Upper lobe of left lung (tissue), 6 donors: ENCODE results near the gene KMT2C. TPM values are rescaled to one million over a fixed set of nuclear protein-coding genes. Genes with fewer than 3 reads are reported as not detected.
A peak's percentile ranks its signal among the peaks of the same experiment; 100 is the strongest.
"Not testable (repeated sequence)": the region's sequence is repeated elsewhere in the genome, so short reads cannot be mapped to it uniquely, and the experiment has no call there.

ENCODE experiments used
- ATAC-seq, 2 donors: fragments of 200-7000 bp; cut with Tn5 transposase; one replicate each; pipeline ENCODE4 v1.9.1; 2022; ENCODE audit warnings: mild to moderate bottlenecking in 2 of 2, moderate library complexity in 2 of 2; ENCODE audit not compliant: low FRiP score in 2 of 2
- DNase-seq, 2 donors: peaks; one replicate each; pipeline ENCODE4 v3.0.0-alpha.2; 2019 to 2020
- H3K27ac ChIP-seq, 4 donors: fragments of 200-600 bp; sonication (generic); one replicate each; pipeline ENCODE4 v1.5.1; 2016 to 2019
- H3K27me3 ChIP-seq, 4 donors: fragments of 200-600 bp; sonication (generic); one replicate each; pipeline ENCODE4 v1.5.1; 2017 to 2019
- H3K36me3 ChIP-seq, 4 donors: fragments of 200-600 bp; sonication (generic); one replicate each; pipeline ENCODE4 v1.5.1; 2016 to 2019
- H3K4me1 ChIP-seq, 4 donors: fragments of 200-600 bp; sonication (generic); one replicate each; pipeline ENCODE4 v1.5.1; 2018 to 2019
- H3K4me3 ChIP-seq, 4 donors: fragments of 200-600 bp; sonication (generic); one replicate each; pipeline ENCODE4 v1.5.1; 2017 to 2019; ENCODE audit warnings: mild to moderate bottlenecking in 2 of 4, moderate library complexity in 1 of 4
- H3K9me3 ChIP-seq, 4 donors: fragments of 200-600 bp; sonication (generic); one replicate each; pipeline ENCODE4 v1.5.1; 2018 to 2019
- EP300 ChIP-seq, 4 donors: sonication (generic); formaldehyde crosslinking; IDR thresholded peaks; one replicate each; pipeline ENCODE4 v1.5.1; 2017; ENCODE audit warnings: antibody characterized with exemption in 4 of 4, control low read depth in 2 of 4
- POLR2A ChIP-seq, 4 donors: fragments of 450-650 bp; IDR thresholded peaks; one replicate each; pipeline ENCODE4 v1.5.1; 2016 to 2017; ENCODE audit warnings: antibody characterized with exemption in 4 of 4, mild to moderate bottlenecking in 2 of 4
- POLR2AphosphoS5 ChIP-seq, 2 donors: sonication (generic); formaldehyde crosslinking; IDR thresholded peaks; one replicate each; pipeline ENCODE4 v1.5.1; 2017; ENCODE audit warnings: antibody characterized with exemption in 2 of 2
- WGBS, 2 donors: methylation state at CpG; one replicate each; pipeline ENCODE4 v1.1.5; 2017 to 2018; 5-methylcytosine and 5-hydroxymethylcytosine counted together
- total RNA-seq, 6 donors: library from RNA; depleted of rRNA in 4 of 6; stranded (reverse); fragments of >200 nt in 4 of 6; gene quantifications; one replicate each; pipeline versions ENCODE4 v1.1.0 to v1.2.1, GENCODE V29; 2016 to 2021
- TF ChIP-seq, protein P1 (sequence below), 6 experiments: fragments of 450-650 bp in 4 of 6; fragments of 200-600 bp in 2 of 6; sonication (generic) in 2 of 6; IDR thresholded peaks; one replicate each; pipeline ENCODE4 v1.5.1; 2016 to 2019; ENCODE audit warnings: antibody characterized with exemption in 6 of 6
- donor health status: DM: no; HTN: no; CAD: no; lungs with moderate emphysema.
- donor health status: DM: no; HTN: yes; CAD: no; lungs with severe emphysema.

Gene KMT2C
- total RNA-seq, 6 donors from 2014 or later: 60.5 to 108 (median 85.0) TPM

DNA sequence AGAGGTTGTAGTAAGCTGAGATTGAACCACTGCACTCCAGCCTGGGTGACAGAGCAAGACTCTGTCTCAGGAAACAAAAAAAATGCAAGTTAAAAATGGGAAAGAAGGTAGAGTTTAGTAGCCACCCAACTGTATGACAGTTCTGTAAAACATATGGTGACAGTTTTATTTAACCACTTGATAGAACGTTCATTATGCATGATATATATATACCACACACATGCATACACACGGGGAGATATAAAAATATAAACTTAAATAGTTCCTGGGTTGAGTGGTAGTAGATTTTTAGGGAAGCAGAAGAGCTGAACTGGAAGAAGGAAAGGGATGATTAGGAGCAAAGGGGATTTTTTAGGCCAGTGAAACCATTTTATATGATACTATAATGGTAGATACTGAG is 120.0 kb downstream of the KMT2C start:
- H3K27ac ChIP-seq: peak overlapping the region in 1 of 4 donors; percentile 34
- H3K36me3 ChIP-seq: peaks cover 0 to 3% (median 0%) of the 10 kb centered on the region in 4 donors
- no peaks in the 10 kb centered on the region for H3K27me3 ChIP-seq
- no peaks in the 10 kb centered on the region for H3K9me3 ChIP-seq
- DNase-seq: no peak
- 77 to 84% methylated on average over 2 of the region's 2 CpGs for WGBS, 2 donors
- no peak overlapping the region for H3K4me3 ChIP-seq
- H3K4me1 ChIP-seq: peaks cover 15 to 33% (median 25%) of the 10 kb centered on the region in 4 donors
- ATAC-seq: no peak
- no peak for TF ChIP-seq POLR2AphosphoS5 (IDR thresholded peaks at IDR 0.05)
- no peak for TF ChIP-seq POLR2A (IDR thresholded peaks at IDR 0.05)

DNA sequence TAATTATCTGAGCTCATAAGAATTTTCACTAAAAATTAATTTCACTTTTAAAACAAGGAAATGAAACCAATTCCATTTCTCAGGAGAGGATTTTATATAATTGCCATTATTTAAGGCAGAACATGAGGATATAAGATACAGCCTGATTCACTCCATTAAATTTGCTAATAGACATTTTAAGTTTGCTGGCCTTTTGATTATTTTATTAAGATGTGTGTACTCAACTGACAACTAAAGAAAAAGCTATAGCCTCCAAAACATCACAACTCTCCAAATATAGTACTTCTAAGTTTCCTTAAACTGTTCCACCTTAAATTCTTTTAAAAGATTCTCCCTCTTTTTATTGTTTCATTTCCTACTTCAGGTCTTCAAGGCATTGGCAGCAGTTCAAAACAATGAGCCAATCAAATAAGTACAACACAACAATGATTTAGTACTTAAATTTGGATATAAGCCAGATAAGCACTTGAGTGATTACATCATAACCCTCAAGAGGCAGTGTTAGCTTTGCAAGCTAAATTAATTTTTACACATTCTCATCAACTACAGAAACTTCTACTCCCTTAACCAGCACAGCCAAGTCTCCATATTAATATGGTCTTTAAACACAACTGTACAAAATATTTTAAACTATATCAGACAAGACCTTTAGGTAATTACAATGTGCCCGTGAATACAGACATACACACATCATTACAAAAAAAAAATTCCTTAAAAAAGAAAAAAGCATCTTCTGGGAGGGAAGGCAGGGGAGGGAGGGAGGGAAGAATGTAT is 121.8 kb downstream of the KMT2C start:
- Histone ChIP-seq H3K9me3 (no peaks in the 10 kb centered on the region), H3K4me1 (peaks cover 15 to 33% (median 25%) of the 10 kb centered on the region in 4 donors), H3K27ac (peak overlapping the region in 3 of 4 donors; percentile 17 to 53 (median 45)), H3K4me3 (no peak overlapping the region), H3K36me3 (peaks cover 0 to 18% (median 15%) of the 10 kb centered on the region in 4 donors), H3K27me3 (no peaks in the 10 kb centered on the region)
- WGBS, 2 donors: 29 to 41% methylated on average over 1 of the region's 1 CpG
- TF ChIP-seq POLR2AphosphoS5 (IDR thresholded peaks at IDR 0.05) (no peak), POLR2A (IDR thresholded peaks at IDR 0.05) (no peak), EP300 (IDR thresholded peaks at IDR 0.05) (no peak)
- TF ChIP-seq, protein P1, sequence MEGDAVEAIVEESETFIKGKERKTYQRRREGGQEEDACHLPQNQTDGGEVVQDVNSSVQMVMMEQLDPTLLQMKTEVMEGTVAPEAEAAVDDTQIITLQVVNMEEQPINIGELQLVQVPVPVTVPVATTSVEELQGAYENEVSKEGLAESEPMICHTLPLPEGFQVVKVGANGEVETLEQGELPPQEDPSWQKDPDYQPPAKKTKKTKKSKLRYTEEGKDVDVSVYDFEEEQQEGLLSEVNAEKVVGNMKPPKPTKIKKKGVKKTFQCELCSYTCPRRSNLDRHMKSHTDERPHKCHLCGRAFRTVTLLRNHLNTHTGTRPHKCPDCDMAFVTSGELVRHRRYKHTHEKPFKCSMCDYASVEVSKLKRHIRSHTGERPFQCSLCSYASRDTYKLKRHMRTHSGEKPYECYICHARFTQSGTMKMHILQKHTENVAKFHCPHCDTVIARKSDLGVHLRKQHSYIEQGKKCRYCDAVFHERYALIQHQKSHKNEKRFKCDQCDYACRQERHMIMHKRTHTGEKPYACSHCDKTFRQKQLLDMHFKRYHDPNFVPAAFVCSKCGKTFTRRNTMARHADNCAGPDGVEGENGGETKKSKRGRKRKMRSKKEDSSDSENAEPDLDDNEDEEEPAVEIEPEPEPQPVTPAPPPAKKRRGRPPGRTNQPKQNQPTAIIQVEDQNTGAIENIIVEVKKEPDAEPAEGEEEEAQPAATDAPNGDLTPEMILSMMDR (IDR thresholded peaks at IDR 0.05): no peak
- DNase-seq: no peak
- peak in 1 of 2 donors; percentile 74 for ATAC-seq

DNA sequence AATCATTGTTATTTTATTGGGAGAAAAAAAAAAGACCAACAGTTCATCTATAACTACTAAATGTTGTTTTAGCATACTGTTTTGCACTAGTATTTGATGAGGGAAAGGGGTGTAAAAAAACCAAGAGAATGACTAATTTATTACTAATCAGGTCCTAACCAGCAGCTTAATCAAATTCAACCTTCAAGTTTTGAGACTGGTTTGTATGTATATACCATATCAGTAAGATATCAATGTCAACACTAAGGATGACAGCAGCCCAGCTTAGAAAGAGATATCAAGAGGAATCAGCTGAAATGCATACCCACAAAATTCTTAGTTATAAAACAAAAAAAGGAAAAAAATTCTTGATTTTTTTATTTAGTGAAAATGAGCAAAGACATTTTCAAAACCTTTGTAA is 122.6 kb downstream of the KMT2C start:
- Histone ChIP-seq H3K4me1 (peaks cover 15 to 33% (median 25%) of the 10 kb centered on the region in 4 donors), H3K9me3 (no peaks in the 10 kb centered on the region), H3K4me3 (no peak overlapping the region), H3K27ac (peak overlapping the region in 2 of 4 donors; percentile 45 to 53), H3K27me3 (no peaks in the 10 kb centered on the region), H3K36me3 (peaks cover 0 to 25% (median 16%) of the 10 kb centered on the region in 4 donors)
- ATAC-seq (no peak), DNase-seq (no peak)
- TF ChIP-seq EP300 (IDR thresholded peaks at IDR 0.05) (no peak), POLR2A (IDR thresholded peaks at IDR 0.05) (no peak), POLR2AphosphoS5 (IDR thresholded peaks at IDR 0.05) (no peak)
- TF ChIP-seq, protein P1 (IDR thresholded peaks at IDR 0.05): no peak

DNA sequence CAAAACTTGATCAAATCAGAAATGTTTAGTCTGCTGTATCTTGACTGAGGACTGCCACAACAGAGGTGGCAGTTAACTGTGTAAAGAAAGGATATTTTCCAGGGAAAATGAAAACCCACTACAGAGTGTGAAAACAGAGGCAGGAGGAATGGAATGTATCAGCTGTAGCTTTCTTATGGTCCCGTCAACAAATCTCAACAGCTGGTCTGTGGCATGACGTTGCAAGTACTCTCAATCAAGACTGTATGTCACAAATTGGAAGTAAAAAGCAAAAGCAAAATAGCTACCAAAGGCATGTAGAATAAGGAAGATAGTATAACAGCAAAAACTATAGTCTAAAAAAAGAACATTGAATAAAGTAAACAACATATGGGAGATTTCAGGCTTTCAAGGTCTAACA is 123.5 kb downstream of the KMT2C start:
- H3K27me3 ChIP-seq: no peaks in the 10 kb centered on the region
- WGBS, 2 donors: 36 to 51% methylated on average over 2 of the region's 2 CpGs
- H3K4me3 ChIP-seq: no peak overlapping the region
- TF ChIP-seq, protein P1 (IDR thresholded peaks at IDR 0.05): no peak
- TF ChIP-seq POLR2AphosphoS5 (IDR thresholded peaks at IDR 0.05) (no peak), EP300 (IDR thresholded peaks at IDR 0.05) (no peak), POLR2A (IDR thresholded peaks at IDR 0.05) (no peak)
- ATAC-seq: no peak
- H3K27ac ChIP-seq: no peak overlapping the region
- peaks cover 0 to 28% (median 15%) of the 10 kb centered on the region in 4 donors for H3K36me3 ChIP-seq
- H3K4me1 ChIP-seq: peaks cover 15 to 33% (median 25%) of the 10 kb centered on the region in 4 donors
- no peak for DNase-seq
- H3K9me3 ChIP-seq: no peaks in the 10 kb centered on the region

DNA sequence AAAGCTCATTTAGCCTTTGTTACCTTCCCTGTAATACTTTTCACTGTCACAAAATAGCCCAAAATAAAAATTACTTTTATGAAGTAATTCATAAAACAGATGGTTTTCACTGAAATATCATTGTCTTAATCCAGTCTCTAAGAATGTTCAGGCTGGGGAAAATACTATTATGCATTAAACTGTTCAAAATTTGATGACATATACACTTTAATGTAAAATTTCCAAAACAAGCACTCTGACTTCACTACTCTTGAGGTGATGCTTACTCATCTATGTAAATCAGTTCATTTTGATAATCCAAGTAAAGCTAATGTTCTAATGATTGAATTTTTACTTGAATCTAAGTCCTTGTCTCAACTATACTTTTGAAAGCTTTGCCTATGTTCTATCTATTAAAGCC is 127.9 kb downstream of the KMT2C start:
- Histone ChIP-seq H3K9me3 (no peaks in the 10 kb centered on the region), H3K4me3 (no peak overlapping the region), H3K36me3 (peaks cover 0 to 41% (median 17%) of the 10 kb centered on the region in 4 donors), H3K27ac (no peak overlapping the region), H3K4me1 (peaks cover 4 to 16% (median 12%) of the 10 kb centered on the region in 4 donors), H3K27me3 (no peaks in the 10 kb centered on the region)
- TF ChIP-seq EP300 (IDR thresholded peaks at IDR 0.05) (no peak), POLR2A (IDR thresholded peaks at IDR 0.05) (no peak), POLR2AphosphoS5 (IDR thresholded peaks at IDR 0.05) (no peak)
- TF ChIP-seq, protein P1 (IDR thresholded peaks at IDR 0.05): no peak
- DNase-seq: no peak
- ATAC-seq: no peak

DNA sequence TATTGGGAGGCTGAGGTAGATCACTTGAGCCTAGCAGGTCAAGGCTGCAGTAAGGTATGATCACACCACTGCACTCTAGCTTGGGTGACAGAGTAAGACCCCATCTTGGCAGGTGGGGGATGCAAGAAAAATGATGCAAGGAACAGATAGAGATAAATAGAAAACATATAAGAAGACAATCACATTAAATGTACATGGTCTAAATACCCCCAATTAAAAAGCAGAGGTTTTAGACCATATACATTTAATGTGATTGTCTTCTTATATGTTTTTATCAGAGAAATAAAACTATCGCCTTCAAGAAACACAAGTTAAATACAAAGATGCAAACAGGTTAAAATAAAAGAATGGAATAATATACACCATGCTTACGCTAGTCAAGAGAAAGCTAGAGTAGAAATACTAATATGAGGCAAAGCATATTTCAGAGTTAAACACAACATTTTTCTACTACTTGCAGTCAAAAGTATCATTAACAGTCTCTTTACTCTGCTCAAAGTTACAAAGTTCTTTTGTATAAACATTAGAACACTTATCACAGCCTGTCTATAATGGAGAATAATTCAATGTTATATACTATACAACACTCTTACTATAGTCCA is 136.2 kb downstream of the KMT2C start:
- not testable (repeated sequence) for H3K27ac ChIP-seq, DNase-seq, H3K4me3 ChIP-seq, ATAC-seq, H3K27me3 ChIP-seq, H3K9me3 ChIP-seq, H3K4me1 ChIP-seq
- peaks cover 0 to 15% (median 0%) of the 10 kb centered on the region in 4 donors for H3K36me3 ChIP-seq
- WGBS, 2 donors: 95 to 98% methylated on average over 2 of the region's 2 CpGs
